Limb (tissue), 2 donors: ENCODE results near the gene KDELR3.

ENCODE experiments used
- DNase-seq, 2 donors: peaks; one replicate each; pipeline ENCODE4 v3.0.0-alpha.2; 2016; ENCODE audit errors: extremely low spot score in 2 of 2

The KDELR3 gene

DNA sequence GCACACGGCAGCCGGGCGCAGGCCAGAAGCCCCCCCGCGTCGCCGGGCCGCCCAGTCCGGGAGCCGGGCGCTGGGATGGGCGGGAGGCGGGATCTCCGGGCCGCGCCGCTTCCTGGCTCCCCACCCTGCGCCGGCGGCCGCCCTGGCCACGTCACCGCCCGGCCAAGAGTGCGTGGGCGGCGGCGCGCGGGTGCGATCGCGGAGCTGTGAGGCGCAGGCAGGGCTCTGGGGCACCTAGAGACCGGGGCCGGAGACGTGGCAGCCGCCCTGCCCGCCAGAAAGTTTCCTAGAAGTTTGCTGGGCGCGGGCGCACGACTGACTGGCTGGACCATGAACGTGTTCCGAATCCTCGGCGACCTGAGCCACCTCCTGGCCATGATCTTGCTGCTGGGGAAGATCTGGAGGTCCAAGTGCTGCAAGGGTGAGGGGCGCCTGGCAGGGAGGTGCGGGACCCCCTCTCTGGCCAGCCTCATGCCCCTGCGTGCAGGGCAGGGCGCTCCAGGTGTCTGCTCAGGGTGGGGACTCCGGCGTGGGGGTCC, at the start of gene KDELR3:
KDELR3 (plus strand) TSS at position 193 of the 539 bp plus-strand sequence; CDS start at position 331, 138 bp downstream.
- DNase-seq, result peak in 1 of 2 donors; percentile 75

DNA sequence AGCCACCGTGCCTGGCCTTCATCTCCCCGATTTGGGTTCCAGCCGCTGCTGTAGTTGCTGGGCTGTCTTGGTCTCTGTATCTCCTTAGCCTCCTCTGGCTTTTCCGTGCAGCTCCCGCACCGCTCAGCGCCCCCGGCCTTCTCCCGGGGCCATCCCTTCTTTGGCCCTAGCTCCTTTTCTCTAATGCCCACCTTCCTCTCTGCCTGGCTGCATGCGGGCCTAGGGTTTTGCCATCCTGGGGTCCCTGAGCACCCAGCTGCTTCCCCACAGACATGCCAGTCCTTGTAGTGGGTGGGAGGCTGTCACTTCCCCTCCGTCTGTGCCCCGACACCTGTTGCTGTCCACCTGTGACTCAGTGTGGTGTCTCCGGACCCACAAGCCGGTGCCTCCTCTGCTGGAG, 49.3 kb upstream of the KDELR3 start:
- DNase-seq, result no peak

DNA sequence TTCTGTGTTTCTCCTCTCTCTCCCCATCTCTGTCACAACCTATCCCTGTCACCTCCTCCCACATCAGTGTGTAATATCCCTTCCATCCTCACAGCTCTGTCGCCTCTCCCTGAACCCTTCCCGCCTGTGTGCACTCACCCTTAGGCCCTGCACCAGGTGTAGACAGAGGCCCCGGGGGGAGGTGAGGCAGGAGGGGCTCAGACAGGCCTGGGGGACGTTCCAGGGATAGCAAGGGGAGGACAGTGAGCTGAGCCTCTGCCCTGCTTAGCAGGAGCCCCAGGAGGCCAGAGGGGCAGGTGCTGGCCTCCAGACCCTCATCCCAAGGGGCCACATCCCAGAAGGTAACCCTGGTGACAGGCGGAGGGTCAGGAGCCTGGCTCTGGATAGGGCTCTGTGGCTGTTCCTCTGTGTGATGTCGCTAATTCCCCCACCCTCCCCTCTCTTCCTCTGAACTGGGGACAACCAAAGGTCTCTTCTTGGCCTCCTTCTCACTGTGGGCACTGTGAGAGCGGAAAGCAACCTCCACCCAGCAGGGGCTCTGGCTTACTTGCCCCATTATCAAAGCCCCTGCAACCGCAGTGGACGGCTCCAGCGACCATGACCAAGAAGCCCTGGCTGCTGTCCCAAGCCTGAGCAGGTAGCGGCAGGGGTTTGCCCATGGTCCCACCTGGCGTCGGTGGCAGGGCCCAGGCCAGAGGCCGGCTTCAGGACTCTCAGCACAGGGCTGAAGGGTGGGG, 48.6 kb upstream of the KDELR3 start:
- DNase-seq, result no peak

DNA sequence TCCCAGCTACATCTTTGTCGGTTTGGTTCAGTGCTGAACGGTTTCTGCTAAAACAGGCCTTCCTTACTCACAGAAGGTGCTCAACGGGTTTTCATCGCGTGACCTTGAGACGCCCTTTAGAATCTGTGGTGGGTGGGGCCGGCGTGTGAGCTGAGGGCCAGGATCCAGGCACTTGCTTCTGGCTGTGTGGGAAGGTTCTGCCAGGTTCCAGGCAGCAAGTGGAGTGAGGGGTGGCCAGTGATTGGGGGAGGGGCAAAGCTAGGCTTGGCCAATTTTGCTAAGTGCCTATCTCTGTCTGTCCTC, 48.1 kb upstream of the KDELR3 start:
- no peak for DNase-seq

DNA sequence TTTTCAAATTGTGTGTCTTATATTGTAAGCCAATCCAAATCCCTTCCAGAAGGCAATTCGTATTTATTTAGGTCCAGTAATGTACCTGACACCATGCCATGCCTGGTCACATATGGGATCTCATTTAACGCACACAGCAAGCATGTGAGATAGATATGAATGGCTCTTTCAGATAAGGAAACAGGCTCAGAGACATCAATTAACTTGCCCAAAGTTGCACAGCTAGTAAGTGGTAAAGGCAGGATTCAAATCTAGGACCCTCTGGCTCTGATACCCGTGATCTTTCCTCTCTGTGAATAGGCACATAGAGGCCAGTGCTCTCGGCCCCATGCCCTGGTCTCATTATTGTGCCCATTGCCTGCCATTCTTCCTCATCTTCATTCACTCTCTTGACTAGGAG, 47.2 kb upstream of the KDELR3 start:
- DNase-seq, result no peak

DNA sequence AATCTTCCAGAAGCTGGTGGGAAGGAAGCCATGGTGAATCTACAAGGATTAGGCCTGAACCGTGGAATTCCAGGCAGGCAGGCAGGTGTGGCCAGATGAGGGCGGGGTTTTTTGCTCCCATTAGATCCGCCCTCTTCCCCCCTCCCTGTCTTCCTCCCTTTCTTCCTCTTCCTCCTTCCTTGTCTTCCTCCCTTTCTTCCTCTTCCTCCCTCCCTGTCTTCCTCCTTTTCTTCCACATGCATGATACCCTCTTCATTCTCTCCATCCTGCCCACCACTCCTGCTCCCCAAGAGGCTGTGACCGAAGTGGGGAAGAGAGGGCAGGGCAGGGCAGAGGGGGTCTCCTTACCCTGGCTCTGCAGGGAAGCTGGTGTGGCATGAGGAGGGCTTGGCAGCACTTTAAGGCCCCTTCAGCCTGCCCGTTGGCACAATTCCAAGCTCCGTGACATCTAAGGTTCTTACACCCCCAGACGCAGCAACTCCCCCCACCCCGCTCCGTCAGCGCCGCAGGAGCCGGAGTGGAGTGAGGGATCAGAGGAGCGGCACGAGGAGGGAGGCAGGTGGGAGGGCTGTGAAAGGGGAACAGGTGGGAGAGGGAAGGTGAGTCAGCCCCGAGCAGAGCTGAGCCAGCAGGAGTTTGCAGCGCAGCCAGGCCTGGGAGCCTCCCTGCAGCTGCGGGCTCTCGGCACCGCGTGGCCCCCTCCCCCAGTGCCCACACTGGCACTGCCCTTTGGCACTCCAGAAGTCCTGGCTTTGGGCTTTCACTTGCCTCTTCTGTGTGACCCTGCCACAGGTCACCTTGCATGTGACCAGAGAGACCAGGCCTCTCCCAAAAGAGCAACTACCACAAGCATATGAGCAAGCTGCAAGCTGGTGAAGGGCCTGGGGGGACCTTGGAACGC, 45.0 kb upstream of the KDELR3 start:
- DNase-seq, result no peak

DNA sequence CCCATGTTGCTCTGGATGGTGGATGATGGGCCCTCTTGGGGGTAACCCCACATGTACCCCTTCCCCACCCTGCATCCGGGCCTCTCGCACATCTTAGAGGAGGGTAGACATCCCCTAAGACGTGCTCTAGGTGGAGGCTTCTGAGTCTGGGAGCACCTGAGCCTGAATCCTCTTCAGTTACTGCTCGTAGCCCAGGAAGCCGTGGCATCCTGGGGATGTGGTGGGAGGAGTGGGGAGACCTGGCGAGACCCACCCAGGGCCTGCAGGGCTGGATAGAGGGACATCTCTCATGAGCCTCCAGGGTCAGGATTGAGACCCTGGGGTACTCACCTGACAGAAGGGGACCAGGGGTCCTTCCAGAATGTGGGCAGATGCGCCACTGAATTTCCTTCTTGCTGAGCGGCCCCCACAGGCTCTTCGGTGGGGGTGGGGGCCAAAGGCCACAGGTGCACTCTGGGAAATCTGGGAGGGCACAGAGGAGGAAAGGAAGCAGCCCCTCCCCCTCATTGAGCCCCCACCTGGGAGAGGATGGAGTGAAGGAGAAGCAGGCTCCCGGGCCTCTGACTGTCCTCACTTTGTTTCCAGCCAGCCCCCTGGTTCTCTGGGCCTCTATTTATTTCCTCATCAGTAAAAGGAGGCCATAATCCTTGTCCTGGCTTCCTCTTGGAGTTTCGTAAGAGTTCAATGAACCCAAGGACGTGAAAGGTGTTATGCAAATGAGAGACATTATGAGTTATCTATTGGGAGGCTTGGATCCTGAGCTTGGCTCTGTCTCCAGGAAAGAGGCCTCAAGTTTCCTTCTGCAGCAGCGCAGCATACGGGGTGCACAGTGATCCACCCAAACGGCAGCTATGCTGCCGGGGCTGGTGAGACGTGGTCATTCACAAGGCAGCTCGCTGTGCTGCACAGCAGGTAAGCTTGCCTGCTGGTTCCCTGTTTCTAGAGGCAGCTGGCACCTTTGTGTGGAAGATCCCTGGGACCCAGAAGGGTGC, 44.1 kb upstream of the KDELR3 start:
- DNase-seq, result no peak

DNA sequence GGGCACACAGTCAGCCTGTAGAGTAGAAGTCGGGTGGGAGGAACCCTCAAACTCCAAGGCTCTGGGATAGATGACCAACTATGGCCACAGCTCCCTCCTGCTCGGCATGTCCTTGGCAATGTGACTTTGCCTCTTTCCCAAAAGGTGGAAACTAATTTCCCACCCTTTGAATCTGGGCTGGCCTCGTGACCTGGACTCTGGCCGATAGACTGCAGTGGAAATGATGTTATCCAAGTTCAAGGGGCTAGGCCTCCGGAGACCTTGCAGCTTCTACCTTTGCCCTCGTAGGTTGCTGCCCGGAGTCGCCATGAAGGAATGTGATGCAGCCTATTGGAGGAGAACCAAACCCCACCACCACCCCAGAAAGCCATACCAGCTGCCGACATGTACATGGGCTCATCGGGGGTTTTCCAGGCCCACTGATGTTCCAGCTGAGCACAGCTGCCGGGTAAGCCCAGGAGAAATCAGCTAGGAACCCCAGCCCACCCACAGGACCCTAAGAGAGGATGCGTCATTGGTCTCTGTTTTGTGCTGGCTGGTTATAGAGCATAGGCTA, 43.3 kb upstream of the KDELR3 start:
- DNase-seq, result no peak

DNA sequence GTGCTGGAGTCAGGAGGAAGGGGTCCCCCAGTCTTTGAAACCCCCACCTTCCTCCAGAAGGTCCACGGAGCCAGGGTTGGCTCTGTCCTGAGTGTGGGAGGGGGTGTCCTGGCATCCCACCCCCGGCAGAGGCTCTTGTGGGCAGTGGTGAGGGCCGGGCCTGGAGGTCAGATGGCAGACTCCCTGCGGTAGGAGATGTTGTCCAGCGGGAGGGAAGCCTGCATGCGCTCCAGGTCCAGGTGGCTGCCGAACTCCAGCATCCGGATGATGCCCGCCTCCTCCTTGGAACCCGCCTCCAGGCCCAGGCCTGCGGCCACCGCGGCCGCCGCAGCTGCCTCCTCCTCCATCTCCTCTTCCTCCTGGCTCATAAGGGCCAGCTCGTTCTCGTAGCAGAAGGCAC, 41.3 kb upstream of the KDELR3 start:
- DNase-seq, result no peak

DNA sequence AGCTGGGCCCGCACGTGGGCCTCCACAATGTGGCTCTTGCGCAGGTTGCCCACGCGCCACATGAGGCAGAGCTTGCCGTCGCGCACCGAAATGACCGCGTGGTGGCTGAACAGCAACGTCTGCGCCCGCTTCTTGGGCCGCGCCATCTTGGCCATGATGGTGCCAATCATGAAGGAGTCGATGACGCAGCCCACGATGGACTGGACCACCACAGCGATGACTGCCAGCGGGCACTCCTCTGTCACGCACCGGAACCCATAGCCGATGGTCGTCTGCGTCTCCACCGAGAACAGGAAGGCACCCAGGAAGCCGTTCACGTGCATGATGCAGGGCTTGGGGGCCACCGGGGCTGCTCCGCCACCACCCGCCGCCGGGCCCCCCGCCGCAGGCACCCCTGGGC, 40.4 kb upstream of the KDELR3 start:
- DNase-seq, result no peak

DNA sequence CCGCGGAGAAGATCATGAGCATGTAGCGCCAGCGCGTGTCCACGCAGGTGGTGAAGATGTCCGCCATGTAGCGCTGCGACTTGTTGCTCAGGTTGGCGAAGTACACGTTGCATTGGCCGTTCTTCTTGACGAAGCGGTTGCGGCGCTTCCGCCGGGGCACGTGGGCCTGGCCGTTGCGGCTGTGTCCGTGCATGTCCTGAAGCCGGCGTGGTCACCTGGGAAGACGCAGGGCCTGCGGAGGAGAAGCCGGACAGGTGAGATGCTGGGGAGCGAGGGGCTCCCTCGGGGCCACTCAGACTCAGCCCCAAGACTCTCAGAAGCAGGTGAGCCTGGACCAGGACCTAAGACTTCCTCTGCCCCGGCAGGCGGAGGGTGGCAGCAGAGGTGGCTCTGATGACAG, 40.0 kb upstream of the KDELR3 start:
- no peak for DNase-seq

DNA sequence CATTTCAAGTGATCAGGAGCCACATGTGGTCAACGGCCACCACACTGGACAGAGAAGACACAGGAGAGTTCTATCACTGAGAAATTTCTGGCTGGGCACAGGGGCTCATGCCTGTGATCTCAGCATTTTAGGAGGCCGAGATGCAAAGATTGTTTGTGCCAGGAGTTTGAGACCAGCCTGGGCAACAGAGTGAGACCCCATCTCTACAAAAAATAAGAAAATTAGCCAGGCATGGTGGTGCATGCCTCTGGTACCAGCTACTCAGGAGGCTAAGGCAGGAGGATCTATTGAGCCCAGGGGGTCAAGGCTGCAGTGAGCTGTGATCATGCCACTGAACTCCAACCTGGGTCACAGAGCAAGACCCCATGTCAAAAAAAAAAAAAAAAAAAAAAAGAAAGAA, 39.2 kb upstream of the KDELR3 start:
- no peak for DNase-seq

DNA sequence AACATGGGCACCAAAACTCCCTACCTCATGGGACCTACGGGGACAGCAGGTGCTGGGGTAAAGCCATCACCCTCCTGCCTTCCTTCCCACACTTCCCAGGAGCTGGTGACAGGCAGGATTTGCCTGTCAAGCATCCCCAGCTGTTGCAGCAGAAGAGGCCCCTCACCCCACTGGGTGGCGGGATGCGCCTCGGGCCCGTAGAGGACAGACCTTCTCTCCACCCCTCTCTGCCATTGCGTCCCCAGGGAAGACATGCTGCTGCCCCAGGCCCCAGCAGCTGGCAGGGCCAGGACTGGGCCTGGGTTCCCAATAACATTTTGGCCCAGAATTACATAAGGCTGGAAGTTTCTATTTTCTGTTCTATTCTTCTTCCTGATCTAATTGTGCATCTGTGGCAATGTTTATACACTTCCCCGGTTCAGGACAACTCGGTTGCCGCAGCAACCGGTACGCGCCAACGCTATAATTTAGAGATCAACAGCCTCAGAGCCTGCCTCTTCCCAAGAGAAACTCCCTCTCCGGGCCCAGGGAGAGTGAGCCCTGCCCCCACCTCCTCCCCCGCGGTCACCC, 38.3 kb upstream of the KDELR3 start:
- peak in 1 of 2 donors; percentile 21 for DNase-seq

DNA sequence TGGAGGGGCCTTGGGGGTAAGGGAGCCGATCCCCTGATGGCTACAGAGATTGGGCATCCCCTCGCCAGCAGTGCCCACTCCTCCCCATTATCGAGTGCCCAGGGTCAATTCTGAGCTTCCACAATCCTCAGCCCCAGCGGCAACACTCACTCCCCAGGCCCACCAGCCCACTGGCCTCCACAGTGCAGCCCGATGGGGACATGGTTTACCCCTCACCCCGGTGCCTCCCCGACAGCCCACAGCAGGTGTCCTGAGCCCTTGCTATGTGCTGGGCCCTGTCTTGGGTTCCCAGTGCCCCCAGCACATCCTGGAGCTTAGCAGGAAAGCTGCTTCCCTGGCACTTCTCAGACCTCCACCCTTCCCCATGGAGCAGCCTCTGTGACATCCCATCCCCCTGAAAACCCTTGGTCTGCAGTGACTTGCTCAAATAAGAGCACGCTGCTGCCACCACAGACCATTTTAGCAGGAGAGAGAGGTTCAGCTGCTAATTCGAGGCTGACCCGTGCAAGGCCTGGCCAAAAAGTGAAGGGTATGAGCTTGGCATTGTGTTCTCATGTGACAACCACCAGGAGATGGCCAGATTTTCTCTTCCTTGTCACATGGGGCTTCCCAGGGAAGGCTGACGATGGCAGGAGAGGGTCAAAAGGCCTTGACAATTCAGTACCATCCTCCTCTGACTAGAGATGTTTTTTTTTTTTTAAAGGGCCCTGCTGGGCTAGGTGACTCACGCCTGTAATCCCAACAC, 36.5 kb upstream of the KDELR3 start:
- DNase-seq, result no peak

DNA sequence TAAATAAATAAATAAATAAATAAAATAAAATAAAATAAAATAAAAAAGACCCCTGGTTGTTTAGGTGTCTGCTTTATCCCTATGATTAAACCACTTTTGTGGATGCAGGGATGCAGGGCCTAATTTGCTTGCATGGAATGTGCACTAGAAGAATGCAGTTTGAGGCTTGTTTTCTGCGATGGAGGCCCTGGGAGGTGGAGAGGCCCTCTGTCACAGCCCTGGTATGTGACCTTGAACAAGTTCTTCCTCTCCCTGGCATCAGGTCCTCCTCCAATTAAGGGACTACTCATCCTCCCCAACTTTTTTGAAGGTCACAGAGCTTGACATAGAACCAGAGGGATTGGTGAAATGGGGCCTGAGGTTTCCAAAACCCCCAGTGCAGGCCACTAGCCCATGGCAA, 35.6 kb upstream of the KDELR3 start:
- no peak for DNase-seq

DNA sequence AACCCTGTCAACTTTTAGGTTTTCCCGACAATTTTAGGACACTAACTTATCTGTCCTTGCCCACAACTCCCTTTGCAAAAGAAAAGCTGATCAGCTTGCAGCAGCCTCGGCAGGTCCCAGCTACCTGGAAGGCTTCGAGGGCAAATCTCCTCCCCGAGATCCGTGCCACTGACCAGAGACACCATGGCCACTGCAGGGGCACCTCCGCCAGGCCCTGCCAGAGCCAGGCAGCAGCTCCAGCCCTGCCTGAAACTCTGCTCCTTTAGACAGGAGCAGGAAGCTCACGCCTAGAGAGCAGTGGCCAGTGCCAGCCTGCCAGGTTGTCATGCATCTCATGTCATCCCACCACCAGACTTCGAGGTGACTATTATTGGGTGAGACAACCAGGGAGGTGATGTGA, 34.0 kb upstream of the KDELR3 start:
- no peak for DNase-seq

DNA sequence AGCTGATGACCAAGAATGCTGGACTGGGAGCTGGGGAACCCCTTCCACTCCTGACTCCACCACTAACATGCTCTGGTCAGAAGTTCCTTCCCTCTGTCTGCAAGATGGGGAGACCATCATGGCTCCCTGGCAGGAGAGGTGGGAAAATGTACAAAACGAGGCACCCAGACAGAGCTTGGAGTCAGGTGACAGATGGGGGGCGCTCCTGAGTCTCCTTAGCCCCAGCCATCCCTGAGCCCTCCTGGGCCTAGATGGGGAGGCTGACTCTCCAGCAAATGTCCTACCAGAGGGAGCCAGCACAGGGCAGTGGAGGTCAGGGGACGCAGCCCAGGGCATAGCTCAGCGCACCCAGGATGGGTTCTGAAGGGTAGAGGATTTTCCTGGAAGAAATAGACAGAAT, 32.9 kb upstream of the KDELR3 start:
- DNase-seq, result no peak

DNA sequence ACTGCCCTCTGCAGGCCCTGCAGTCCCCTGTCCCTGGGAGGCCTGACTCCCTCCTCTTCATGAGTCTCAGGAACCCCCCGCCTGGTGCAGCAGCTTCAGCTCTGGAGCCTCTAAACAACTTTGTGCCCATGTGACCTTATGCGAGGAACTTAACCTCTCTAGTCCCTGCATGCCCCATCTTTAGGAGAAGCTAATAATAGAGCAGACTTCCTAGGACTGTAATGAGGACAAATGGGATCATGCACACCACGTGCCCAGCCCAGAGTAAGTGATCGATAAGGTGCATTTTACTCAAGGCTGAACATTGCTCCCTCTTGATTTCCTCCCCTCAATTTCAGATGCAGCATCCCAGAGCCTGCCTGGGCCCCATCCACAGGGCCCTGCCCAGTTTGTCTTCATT, 31.9 kb upstream of the KDELR3 start:
- DNase-seq, result no peak

DNA sequence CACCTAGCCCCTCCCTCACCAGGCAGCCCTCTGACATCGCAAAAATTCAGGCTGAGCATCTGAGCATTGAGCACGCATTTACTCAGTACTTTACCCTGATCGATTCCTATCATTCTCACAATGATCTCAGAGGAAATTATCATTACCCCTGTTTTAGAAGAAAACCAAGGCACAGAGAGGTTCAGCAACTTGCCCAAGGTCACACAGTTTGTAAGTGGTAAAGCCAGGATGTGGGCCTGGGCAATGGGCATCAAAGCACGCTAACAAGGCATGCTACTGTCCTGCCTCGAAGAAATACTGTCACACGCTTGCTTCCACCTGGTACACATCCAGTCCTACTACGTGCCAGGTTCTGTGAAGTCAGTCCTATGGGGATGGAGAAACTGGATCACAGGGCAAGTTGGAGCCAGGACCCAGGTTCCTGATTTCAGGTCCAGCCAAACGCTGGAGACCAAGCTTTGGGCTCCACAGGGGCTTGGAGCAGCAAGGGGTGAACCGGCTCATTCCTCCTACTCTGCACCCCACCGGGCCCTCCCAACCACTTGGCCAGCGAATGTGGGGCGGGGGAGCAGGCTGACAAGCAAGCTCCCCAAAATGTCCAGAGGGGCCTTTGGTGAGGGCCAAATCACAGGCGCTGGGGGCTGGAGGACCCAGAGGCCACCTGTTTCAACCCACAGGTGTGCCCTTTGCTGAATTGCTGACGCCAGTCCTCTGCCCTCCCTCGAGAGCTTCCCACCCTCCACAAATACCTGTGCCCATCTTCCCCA, 31.1 kb upstream of the KDELR3 start:
- DNase-seq, result no peak
